ENCODE results near the gene RELB.

GRCh38 chr19:45035755-45036154 lies 34.5 kb downstream of the RELB start:
- TF ChIP-seq, protein P1, sequence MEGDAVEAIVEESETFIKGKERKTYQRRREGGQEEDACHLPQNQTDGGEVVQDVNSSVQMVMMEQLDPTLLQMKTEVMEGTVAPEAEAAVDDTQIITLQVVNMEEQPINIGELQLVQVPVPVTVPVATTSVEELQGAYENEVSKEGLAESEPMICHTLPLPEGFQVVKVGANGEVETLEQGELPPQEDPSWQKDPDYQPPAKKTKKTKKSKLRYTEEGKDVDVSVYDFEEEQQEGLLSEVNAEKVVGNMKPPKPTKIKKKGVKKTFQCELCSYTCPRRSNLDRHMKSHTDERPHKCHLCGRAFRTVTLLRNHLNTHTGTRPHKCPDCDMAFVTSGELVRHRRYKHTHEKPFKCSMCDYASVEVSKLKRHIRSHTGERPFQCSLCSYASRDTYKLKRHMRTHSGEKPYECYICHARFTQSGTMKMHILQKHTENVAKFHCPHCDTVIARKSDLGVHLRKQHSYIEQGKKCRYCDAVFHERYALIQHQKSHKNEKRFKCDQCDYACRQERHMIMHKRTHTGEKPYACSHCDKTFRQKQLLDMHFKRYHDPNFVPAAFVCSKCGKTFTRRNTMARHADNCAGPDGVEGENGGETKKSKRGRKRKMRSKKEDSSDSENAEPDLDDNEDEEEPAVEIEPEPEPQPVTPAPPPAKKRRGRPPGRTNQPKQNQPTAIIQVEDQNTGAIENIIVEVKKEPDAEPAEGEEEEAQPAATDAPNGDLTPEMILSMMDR (IDR thresholded peaks at IDR 0.05) = no peak
- no peak for TF ChIP-seq POLR2AphosphoS5 (IDR thresholded peaks at IDR 0.05)

Data from prostate gland (tissue), 2 donors.